Hepatocyte (in vitro differentiated cells): ENCODE data around the gene CDH11. TPM values are rescaled to one million over a fixed set of nuclear protein-coding genes. Genes with fewer than 3 reads are reported as not detected.

Experiments
- DNase-seq: peaks from one replicate; pipeline ENCODE4 v3.0.0-alpha.2; 2016; ENCODE audit warnings: low spot score
- H2AFZ ChIP-seq: fragments of 200-600 bp; sonication (generic); 2 replicates; pipeline ENCODE4 v1.6.0; 2016; ENCODE audit warnings: antibody characterized with exemption, mild to moderate bottlenecking
- H3K27ac ChIP-seq: fragments of 200-600 bp; sonication (generic); 2 replicates; pipeline ENCODE4 v1.5.1; 2016; ENCODE audit warnings: mild to moderate bottlenecking
- H3K27me3 ChIP-seq: fragments of 200-600 bp; sonication (generic); 2 replicates; pipeline ENCODE4 v1.6.1; 2016
- H3K36me3 ChIP-seq: fragments of 200-600 bp; sonication (generic); replicated peaks from 2 replicates; pipeline ENCODE4 v1.5.1; 2016; ENCODE audit warnings: low read depth; ENCODE audit not compliant: insufficient read depth
- H3K4me1 ChIP-seq: fragments of 200-600 bp; sonication (generic); 2 replicates; pipeline ENCODE4 v1.5.1; 2016; ENCODE audit warnings: mild to moderate bottlenecking, moderate library complexity; ENCODE audit not compliant: insufficient read depth
- H3K4me2 ChIP-seq: fragments of 200-600 bp; sonication (generic); 2 replicates; pipeline ENCODE4 v1.6.0; 2016
- H3K4me3 ChIP-seq: fragments of 200-600 bp; sonication (generic); 2 replicates; pipeline ENCODE4 v1.5.1; 2016; ENCODE audit warnings: mild to moderate bottlenecking
- H3K79me2 ChIP-seq: fragments of 200-600 bp; sonication (generic); 2 replicates; pipeline ENCODE4 v1.6.0; 2017; ENCODE audit warnings: mild to moderate bottlenecking
- H3K9me2 ChIP-seq: fragments of 200-600 bp; sonication (generic); replicated peaks from 2 replicates; pipeline ENCODE4 v1.6.0; 2017; ENCODE audit warnings: mild to moderate bottlenecking; ENCODE audit not compliant: insufficient read depth
- H3K9me3 ChIP-seq: fragments of 200-600 bp; sonication (generic); 2 replicates; pipeline ENCODE4 v1.5.1; 2016; ENCODE audit warnings: low read depth, mild to moderate bottlenecking
- H4K20me1 ChIP-seq: fragments of 200-600 bp; sonication (generic); 2 replicates; pipeline ENCODE4 v1.6.0; 2016; ENCODE audit warnings: mild to moderate bottlenecking; ENCODE audit not compliant: insufficient read depth, poor library complexity, severe bottlenecking
- CTCF ChIP-seq: fragments of 200-600 bp; sonication (generic); IDR thresholded peaks from 2 replicates; pipeline ENCODE4 v1.5.1; 2016; ENCODE audit warnings: antibody characterized with exemption, mild to moderate bottlenecking; ENCODE audit not compliant: poor library complexity
- EZH2 ChIP-seq: fragments of 200-600 bp; sonication (generic); IDR thresholded peaks from 2 replicates; pipeline ENCODE4 v1.6.1; 2016; ENCODE audit warnings: antibody characterized with exemption, mild to moderate bottlenecking, borderline replicate concordance
- EZH2phosphoT487 ChIP-seq: fragments of 200-600 bp; sonication (generic); IDR thresholded peaks from one replicate; pipeline ENCODE4 v1.6.1; 2018; ENCODE audit warnings: antibody characterized with exemption, mild to moderate bottlenecking, low read depth, moderate library complexity; ENCODE audit not compliant: unreplicated experiment, severe bottlenecking
- WGBS: methylation state at CpG from one replicate; pipeline ENCODE4 v1.1.6; 2016; ENCODE audit warnings: low lambda C conversion rate; ENCODE audit errors: missing lambda C conversion rate; 5-methylcytosine and 5-hydroxymethylcytosine counted together
- polyA plus RNA-seq: library from polyadenylated mRNA; unstranded; fragments of >200 nt; fragmentation: Nextera tagmentation; extraction: Ambion mirVana; gene quantifications from 2 replicates; pipeline ENCODE4 v1.2.1, GENCODE V29; 2016
- total RNA-seq: library from RNA; depleted of rRNA; stranded (reverse); fragments of >200 nt; gene quantifications from 2 replicates; pipeline ENCODE4 v1.2.3, GENCODE V29; 2014

CDH11 gene
- total and polyA plus RNA-seq, 2 experiments from 2014 or later: 148 to 289 TPM

- no peak overlapping the region for H2AFZ ChIP-seq
- no peak for TF ChIP-seq EZH2
- no peak for TF ChIP-seq EZH2phosphoT487
- no peak for TF ChIP-seq CTCF
- no peak for DNase-seq
- 58% methylated on average over 2 of the region's 2 CpGs for WGBS
- no peaks in the 10 kb centered on the region for H3K9me3 ChIP-seq
- no peaks in the 10 kb centered on the region for H3K4me1 ChIP-seq
- H3K27ac ChIP-seq: no peak overlapping the region
- H3K9me2 ChIP-seq: no peaks in the 10 kb centered on the region
- no peaks in the 10 kb centered on the region for H3K27me3 ChIP-seq
- no peaks in the 10 kb centered on the region for H3K36me3 ChIP-seq
- peaks cover 96% of the 10 kb centered on the region for H3K79me2 ChIP-seq
- no peak overlapping the region for H3K4me3 ChIP-seq
- H4K20me1 ChIP-seq: peaks cover 90% of the 10 kb centered on the region
- no peak overlapping the region for H3K4me2 ChIP-seq
Observed at GRCh38 chr16:65083164-65083857, 38.6 kb downstream of the CDH11 start.

- TF ChIP-seq EZH2 (no peak), CTCF (no peak), EZH2phosphoT487 (no peak)
- no peak for DNase-seq
- no peaks in the 10 kb centered on the region for H3K27me3 ChIP-seq
- no peaks in the 10 kb centered on the region for H3K36me3 ChIP-seq
- no peak overlapping the region for H3K27ac ChIP-seq
- no peaks in the 10 kb centered on the region for H3K4me1 ChIP-seq
- peaks cover 97% of the 10 kb centered on the region for H3K79me2 ChIP-seq
- H3K9me2 ChIP-seq: no peaks in the 10 kb centered on the region
- H4K20me1 ChIP-seq: peaks cover 86% of the 10 kb centered on the region
- no peak overlapping the region for H3K4me2 ChIP-seq
- 90% methylated on average over 2 of the region's 2 CpGs for WGBS
- no peak overlapping the region for H3K4me3 ChIP-seq
- no peaks in the 10 kb centered on the region for H3K9me3 ChIP-seq
- no peak overlapping the region for H2AFZ ChIP-seq
Observed at GRCh38 chr16:65079549-65079948, 42.3 kb downstream of the CDH11 start.

- Histone ChIP-seq H3K79me2 (peaks cover 98% of the 10 kb centered on the region), H3K27ac (no peak overlapping the region), H3K4me2 (no peak overlapping the region), H3K9me2 (no peaks in the 10 kb centered on the region), H3K9me3 (no peaks in the 10 kb centered on the region), H2AFZ (no peak overlapping the region), H3K27me3 (no peaks in the 10 kb centered on the region), H3K4me3 (no peak overlapping the region), H3K4me1 (no peaks in the 10 kb centered on the region), H3K36me3 (no peaks in the 10 kb centered on the region), H4K20me1 (peaks cover 92% of the 10 kb centered on the region)
- no peak for TF ChIP-seq CTCF
- TF ChIP-seq EZH2: no peak
- TF ChIP-seq EZH2phosphoT487: no peak
- no peak for DNase-seq
- WGBS: 100% methylated on average over 1 of the region's 1 CpG
Observed at GRCh38 chr16:65077181-65077580, 44.7 kb downstream of the CDH11 start.
